GM12875 (cell line): ENCODE measurements around the gene XYLT2.
"Not testable (repeated sequence)": the region's sequence is repeated elsewhere in the genome, so short reads cannot be mapped to it uniquely, and the experiment has no call there.

Experiments
- H3K4me3 ChIP-seq: one replicate; pipeline ENCODE4 v1.5.1; 2011; ENCODE audit warnings: low read depth, low read length, control low read depth
- CTCF ChIP-seq: IDR thresholded peaks from 2 replicates; pipeline ENCODE4 v1.5.1; 2011; ENCODE audit warnings: low read depth, mild to moderate bottlenecking, control low read depth, inconsistent platforms, low read length, moderate library complexity, borderline replicate concordance; ENCODE audit not compliant: insufficient read depth

XYLT2 gene

GRCh38 chr17:50345432-50346312, at the start of gene XYLT2:
TSS of gene XYLT2 (plus strand) at chr17:50346126. CDS start at chr17:50346141, 15 bp downstream.
- peak within 1 kb of the TSS; percentile 70 for H3K4me3 ChIP-seq

GRCh38 chr17:50297407-50297865, 48.5 kb upstream of the XYLT2 start:
- TF ChIP-seq CTCF: peak; percentile 93

More at GRCh38 chr17:50345432-50346312, at the start of gene XYLT2:
- TF ChIP-seq CTCF: no peak

GRCh38 chr17:50298018-50298417, 47.9 kb upstream of the XYLT2 start:
- no peak overlapping the region for H3K4me3 ChIP-seq
- no peak for TF ChIP-seq CTCF

More at GRCh38 chr17:50297407-50297865, 48.5 kb upstream of the XYLT2 start:
- no peak overlapping the region for H3K4me3 ChIP-seq

- no peak for TF ChIP-seq CTCF
- H3K4me3 ChIP-seq: no peak overlapping the region
These were observed 46.1 kb upstream of the XYLT2 start for GRCh38 chr17:50299776-50300175.

- not testable (repeated sequence) for H3K4me3 ChIP-seq
These were observed 45.1 kb upstream of the XYLT2 start for GRCh38 chr17:50300824-50301223.

- no peak for TF ChIP-seq CTCF
These were observed 43.9 kb upstream of the XYLT2 start for GRCh38 chr17:50301891-50302584.

GRCh38 chr17:50303051-50303450, 42.9 kb upstream of the XYLT2 start:
- TF ChIP-seq CTCF: no peak
- no peak overlapping the region for H3K4me3 ChIP-seq

More at GRCh38 chr17:50301891-50302584, 43.9 kb upstream of the XYLT2 start:
- no peak overlapping the region for H3K4me3 ChIP-seq
